Measurements from ENCODE around the gene OTOR. TPM values are rescaled to one million over a fixed set of nuclear protein-coding genes. Genes with fewer than 3 reads are reported as not detected.

The OTOR gene
- total RNA-seq: not detected

GRCh38 chr20:16748308-16748900 lies at the start of gene OTOR:
Gene OTOR (plus strand): TSS chr20:16748358. CDS start chr20:16748402, 44 bp downstream.

GRCh38 chr20:16729565-16730460 lies 18.3 kb upstream of the OTOR start, which contains the start of gene SNRPB2:
Gene SNRPB2 (plus strand): TSS chr20:16730026. CDS start chr20:16731703, 1,677 bp downstream.

Other genes starting within 250 kb of the OTOR start
- 24.4 TPM for gene KIF16B, start 174.9 kb upstream of the OTOR start, total RNA-seq
- gene SNRPB2, start 18.3 kb upstream of the OTOR start, total RNA-seq: 45.7 TPM